DMS114 treated with DMSO at 0.1 percent for 48 hours (cell line): ENCODE data around the gene PFDN5.

Experiments used
- DNase-seq: peaks from one replicate; lab custom pipeline; 2025; ENCODE audit not compliant: unreplicated experiment; lab: John Stamatoyannopoulos, UW

PFDN5 gene

DNA sequence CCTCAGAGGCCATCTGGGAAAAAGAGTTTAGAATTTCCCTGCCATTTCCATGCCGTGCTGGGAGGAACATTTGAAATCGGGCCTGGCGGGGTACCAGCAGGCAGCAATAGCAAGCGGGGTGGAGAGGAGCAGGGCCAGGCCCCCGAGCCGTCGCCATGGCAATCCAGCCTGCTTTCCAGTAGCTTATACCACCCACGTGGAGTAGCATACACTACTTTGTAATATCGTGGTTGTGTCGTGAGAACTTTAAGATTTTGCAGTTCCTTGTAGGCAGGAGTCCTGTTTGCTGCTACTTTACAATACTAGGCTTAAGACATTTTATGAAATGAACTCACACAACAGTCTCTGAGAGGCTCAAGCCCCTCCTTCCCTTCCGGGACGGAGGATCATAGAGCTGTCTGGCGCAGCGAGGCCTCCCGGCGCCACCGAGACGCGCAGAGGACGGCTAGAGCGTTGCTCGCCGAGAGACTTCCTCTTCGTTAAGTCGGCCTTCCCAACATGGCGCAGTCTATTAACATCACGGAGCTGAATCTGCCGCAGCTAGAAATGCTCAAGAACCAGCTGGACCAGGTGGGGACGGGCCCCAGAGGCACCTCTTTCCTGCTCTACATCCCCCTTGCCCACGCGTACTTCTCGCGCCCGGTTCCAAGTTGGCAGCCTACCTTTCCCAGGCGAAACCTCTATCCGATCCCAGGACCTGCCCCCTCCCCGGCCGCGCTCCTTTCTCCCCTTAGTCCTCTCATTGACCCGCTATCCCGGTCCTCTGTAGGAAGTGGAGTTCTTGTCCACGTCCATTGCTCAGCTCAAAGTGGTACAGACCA is at the start of gene PFDN5:
Gene PFDN5, plus strand, starts transcription at position 473 of the 821 bp plus-strand sequence. Its CDS starts 26 bp downstream, at position 499.
- DNase-seq, result peak; percentile 79

DNA sequence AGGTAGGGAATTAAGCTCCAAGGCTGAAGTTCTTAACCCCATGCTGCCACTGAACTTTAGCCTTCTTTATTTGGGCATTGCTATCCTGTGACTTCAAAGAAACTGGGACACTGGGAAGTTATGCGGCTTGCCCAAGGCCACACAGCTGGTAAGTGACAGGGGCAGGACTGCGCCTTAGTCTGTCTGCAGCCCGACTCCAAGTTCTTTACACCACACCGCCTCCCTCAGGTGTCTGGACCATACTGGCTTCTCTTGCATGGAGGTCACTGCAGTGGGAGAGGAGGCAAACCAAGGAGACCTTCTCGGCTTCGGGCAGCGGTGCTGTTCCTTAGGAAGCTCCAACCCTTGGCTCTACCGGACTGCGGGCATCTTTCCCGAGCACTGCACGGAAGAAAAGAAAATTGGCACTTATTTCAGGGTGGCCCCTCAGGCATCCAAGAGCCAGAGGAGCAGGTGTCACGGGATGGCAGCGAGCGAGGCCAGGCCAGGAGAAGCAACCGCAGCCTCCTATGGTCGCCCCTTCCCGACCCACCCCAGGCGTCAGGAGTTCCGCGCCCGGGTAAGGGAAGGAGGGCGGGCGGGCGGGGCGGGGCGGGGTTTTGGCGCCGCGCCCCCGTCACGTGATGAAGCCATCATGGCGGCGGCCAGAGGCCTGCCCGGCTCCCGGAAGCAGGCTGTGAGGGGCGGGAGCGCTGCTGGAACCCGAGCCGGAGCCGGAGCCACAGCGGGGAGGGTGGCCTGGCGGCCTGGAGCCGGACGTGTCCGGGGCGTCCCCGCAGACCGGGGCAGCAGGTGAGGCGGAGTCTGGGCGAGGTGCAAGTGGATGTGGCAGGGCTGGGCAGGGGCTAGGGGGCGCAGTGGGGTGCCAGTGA is 43.6 kb upstream of the PFDN5 start:
- peak; percentile 65 for DNase-seq

DNA sequence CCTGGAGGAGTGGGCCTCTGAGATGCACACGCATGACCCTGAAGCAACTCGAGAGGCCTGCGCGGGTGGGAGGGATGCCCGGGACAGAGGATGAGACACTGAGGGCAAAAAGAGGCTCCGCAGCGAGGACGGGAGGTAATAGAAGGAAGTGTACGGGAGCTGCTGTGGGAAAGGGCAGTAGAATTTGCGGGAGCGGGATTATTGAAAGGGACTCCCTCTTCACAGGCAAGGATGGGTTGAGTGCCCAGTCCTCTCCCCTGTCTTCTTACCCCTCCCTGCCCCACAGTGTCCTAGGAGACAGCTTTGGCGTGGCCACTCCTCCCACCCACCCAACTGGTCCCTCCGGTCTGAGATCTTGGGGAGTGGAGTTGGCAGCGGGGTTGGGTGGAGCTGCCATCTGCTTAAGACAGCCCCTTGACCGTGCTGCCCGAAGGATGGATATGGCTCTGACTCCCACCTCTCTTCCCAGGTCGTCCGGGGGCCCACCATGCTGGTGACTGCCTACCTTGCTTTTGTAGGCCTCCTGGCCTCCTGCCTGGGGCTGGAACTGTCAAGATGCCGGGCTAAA is 42.9 kb upstream of the PFDN5 start:
- no peak for DNase-seq

DNA sequence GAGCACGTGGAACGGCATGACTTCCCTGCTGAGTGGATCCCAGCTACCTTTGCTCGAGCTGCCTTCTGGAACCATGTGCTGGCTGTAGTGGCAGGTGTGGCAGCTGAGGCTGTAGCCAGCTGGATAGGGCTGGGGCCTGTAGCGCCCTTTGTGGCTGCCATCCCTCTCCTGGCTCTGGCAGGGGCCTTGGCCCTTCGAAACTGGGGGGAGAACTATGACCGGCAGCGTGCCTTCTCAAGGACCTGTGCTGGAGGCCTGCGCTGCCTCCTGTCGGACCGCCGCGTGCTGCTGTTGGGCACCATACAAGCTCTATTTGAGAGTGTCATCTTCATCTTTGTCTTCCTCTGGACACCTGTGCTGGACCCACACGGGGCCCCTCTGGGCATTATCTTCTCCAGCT is 42.0 kb upstream of the PFDN5 start:
- DNase-seq, result no peak

DNA sequence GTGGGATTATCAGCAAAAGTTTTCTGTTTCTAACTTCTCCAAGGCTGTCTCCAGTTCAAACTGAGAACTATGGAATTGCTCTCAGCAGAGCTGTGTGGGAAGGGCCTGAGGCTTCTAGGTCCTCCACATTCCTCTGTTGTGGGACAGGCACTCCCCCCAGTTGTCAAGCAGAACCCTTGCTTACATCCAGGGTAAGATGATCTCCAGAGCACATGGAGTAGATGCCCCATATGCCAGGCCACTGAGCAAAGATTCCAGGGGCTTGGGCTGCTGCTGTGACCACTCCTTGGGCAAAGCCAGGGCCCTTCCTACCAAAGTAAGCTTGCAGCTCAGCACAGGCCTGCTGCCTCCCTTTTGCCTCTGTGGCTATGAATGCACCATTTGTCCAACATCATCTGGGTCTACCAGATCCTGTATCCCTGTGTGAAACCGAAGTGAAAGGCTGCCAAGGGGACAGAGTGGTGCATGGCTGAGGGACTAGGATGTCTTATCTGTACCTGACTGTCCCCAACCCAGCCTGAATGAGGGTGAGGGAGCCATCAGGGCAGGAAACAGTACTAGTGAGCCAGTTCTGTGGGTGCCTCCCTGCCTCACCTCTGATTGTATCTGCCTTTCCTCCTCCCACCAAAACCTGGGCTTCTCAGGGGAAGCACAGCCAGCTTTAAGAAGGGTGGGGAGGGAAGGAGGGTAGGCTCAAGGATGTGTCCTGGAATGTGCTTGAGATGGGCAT is 40.4 kb upstream of the PFDN5 start:
- DNase-seq, result no peak

DNA sequence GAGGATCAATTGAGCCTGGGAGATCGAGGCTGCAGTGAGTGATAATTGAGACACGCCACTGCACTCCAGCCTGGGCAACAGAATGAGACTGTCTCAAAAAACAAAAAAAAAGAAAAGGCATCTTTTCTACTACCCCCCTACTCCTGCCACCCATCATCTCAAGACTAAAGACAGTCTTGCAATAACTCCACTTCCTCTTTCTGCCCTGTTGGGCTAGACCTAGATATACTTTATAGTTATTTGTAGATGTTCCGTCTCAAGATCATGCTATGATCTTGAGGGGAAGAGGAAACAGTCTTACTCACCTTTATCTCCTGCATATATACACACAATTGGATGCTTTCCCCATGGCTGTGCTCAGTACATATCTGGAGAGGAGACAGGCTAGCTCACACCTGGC is 39.3 kb upstream of the PFDN5 start:
- DNase-seq, result no peak

DNA sequence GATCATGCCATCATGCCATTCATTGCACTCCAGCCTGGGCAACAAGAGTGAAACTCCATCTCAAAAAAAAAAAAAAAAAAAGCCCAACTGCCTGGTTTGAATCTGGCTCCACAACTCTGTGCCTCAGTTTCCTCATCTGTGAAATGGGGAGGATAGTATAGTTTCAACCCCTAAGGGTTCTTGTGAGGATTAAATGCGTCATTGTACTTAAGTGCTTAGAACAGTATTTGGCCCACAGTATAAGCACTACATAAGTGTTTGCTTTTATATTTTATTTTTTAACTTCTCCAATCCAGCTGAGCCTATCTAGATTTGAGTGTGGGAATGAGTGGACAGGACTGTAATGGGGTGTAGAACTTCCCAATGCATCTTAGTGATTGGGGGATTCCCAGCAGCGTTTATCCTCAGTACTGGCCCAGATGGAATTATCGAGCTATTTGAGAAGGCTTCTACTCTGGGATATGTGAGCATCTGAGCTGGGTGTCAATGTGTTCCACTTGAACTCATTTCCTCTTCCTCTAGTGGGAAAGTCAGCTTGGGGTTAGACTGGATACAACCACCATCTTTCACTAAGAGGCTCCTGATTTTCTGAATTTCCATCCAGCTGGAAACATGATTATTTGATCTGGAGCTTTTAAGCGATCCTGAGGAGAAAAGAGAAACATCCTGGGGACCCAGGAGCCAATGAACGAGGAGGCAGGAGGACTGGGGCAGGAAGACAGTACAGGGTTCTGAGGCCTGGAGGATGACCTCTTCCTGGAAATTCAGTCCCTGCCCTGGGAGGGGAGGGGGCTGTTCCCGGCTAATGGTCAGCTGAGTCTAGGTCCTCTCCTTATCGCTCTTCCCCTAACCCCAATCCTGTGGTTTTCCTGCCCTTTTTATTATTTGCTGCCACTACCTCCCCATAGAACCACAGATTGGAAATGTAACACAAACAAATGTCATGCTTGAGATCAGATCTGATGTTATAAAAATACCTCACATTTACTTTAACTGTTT is 36.5 kb upstream of the PFDN5 start:
- DNase-seq, result no peak

DNA sequence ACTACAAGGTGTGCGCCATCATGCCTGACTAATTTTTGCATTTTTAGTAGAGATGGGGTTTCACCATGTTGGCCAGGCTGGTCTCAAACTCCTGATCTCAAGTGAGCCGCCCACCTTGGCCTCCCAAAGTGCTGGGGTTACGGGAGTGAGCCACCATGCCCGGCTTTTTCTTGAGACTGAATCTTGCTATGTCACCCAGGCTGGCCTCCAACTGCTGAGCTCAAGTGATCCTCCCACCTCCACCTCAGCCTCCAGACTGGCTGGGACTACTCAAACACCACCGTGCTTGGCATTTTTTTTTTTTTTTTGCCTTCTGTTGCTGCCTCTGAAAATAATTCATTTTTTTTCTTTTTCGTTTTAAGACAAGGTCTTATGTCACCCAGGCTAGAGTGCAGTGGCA is 35.5 kb upstream of the PFDN5 start:
- DNase-seq, result no peak

DNA sequence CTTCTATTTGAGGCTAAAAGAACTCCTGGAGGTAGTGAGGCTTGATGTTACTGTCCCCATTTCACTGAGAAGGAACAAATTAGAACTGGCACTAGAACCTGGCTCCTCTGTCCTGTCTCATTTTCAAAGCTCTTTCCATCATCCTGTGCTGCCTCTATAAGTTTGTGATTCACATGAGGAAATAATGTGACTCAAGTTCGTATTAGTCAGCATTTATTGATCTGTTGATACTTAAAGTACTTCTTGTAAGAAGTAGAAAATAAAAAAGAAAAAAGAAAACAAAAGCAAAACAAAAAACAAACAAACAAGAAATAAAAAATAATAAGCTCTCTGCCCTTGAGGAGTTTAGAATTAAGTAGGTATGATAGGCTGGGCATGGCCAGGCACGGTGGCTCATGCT is 29.6 kb upstream of the PFDN5 start:
- DNase-seq, result no peak

DNA sequence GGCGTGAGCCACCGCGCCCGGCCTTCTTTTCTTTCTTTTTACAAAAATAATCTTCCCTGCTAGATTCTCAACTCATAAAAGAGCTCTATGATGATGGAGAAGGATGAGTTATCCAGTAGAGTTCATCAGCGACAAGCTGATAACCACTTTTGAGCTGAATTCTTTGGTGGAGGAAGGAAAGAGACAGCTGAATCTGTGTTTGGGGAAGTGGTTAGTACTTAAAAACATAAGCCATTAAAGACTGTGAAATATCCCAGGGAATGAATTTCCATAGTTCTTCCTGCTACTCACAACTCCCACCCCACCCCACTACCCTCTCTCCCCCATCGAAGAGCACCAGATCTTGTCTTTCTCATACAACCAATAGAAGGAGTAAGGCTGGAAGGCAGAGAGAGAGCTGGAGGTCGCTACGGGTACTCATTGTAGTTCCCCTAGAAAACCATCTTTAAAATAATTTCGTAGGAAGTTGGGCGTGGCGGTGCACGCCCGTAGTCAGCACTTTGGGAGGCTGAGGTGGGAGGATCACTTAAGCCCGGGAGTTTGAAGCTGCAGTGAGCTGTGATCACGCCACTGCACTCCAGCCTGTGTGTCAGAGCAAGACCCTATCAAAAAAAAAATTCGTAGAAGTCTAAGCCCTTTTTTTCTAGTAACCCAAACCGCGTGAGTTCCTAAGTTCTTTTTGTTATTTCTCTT is 27.9 kb upstream of the PFDN5 start:
- no peak for DNase-seq

DNA sequence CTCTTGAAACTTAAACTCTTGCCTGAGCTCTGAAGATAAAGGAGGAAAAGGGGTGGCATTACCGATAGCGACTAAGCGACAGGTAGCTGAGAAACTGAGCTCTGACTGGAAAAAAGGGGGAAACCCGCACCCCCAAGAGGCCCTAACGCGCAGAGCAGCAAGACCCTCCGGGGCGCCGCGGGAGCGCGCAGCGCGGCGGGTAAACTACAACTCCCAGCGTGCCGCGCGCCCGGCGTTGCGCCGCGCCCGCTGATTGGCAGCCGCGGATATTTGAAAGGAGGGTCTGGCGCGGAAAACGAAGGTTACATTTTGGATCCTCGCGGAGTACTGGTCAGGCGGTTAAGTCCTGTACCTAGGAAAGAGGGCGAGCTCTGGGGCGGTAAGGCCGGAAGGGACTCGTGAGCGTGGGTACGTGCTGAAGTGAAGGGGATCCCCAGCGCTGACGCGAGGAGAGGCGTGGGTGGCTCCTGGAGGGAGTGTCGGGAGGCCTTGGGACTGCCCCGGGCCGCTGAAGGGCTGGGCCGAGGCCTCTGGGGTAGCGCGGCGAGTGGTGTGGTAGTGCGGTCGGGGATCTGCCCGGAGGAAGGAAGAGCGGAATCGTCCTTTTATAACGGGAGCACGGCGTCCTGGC is 27.2 kb upstream of the PFDN5 start, which contains the start of gene ESPL1:
Gene ESPL1, plus strand, starts transcription at position 301 of the 631 bp plus-strand sequence. CDS start 468 bp downstream, outside the sequence.
- peak; percentile 84 for DNase-seq

DNA sequence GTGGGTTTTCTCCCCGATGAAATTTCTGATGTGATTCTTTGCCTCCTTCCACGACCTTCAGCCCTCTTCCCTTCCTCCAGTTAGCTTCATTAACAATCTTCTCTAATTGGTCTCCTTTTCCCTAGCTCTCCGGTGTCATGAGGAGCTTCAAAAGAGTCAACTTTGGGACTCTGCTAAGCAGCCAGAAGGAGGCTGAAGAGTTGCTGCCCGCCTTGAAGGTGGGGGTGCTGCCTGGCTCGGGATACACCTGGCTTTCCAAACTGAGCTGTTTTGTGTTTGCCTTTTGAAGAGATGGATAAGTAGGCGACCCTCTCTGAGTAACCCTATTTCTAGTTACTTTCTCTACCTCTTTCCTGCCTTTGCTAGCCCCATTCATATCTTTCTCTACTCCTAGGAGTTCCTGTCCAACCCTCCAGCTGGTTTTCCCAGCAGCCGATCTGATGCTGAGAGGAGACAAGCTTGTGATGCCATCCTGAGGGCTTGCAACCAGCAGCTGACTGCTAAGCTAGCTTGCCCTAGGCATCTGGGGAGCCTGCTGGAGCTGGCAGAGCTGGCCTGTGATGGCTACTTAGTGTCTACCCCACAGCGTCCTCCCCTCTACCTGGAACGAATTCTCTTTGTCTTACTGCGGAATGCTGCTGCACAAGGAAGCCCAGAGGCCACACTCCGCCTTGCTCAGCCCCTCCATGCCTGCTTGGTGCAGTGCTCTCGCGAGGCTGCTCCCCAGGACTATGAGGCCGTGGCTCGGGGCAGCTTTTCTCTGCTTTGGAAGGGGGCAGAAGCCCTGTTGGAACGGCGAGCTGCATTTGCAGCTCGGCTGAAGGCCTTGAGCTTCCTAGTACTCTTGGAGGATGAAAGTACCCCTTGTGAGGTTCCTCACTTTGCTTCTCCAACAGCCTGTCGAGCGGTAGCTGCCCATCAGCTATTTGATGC is 26.4 kb upstream of the PFDN5 start:
- no peak for DNase-seq

DNA sequence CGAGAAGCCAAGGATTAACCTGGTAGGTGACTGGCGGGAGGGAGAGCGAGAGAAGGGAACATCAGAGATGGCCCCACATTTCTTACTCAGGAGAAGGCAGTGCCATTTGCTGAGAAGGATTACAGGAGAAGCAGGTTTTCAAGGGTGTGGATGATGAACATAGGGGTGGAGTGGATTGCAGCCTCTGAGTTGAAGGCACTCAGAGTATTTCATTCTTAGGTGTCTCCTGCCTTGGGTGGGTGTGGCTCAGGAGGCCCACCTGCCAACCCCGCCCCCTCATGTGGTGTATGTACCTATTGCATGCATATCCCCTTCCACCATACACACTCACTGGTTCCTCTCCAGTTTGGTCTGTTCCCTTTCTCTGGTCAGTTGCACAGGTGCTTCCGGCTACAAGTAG is 20.9 kb upstream of the PFDN5 start:
- no peak for DNase-seq

DNA sequence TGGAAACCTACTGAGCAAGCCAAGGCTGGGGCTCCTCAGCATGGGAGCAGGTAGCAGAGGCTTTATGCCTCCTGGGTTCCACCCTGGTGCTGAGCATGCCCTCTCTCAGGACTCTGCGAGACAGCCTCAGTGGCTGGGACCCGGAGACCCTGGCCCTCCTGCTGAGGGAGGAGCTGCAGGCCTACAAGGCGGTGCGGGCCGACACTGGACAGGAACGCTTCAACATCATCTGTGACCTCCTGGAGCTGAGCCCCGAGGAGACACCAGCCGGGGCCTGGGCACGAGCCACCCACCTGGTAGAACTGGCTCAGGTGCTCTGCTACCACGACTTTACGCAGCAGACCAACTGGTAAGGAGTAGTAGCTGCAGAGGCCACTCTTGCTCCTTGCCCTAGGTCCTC is 18.8 kb upstream of the PFDN5 start:
- no peak for DNase-seq

DNA sequence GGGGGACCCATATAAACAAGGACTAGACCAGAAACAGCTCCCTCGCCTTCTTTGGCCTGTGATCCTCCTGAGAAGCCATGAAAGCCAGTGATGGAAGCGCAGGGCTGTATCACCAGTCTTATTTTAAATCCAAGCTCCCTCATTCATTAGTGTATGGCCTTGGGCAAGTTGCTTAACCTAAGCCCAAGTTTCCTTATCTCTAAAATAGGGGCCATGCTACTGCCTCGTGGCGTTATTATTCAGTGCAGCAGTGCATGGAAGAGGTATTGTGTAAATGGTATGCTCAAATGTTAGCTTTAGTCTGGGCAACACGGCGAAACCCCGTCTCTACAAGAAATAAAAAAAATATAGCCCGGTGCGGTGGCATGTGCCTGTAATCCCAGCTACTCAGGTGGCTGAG is 17.4 kb upstream of the PFDN5 start:
- DNase-seq, result no peak

DNA sequence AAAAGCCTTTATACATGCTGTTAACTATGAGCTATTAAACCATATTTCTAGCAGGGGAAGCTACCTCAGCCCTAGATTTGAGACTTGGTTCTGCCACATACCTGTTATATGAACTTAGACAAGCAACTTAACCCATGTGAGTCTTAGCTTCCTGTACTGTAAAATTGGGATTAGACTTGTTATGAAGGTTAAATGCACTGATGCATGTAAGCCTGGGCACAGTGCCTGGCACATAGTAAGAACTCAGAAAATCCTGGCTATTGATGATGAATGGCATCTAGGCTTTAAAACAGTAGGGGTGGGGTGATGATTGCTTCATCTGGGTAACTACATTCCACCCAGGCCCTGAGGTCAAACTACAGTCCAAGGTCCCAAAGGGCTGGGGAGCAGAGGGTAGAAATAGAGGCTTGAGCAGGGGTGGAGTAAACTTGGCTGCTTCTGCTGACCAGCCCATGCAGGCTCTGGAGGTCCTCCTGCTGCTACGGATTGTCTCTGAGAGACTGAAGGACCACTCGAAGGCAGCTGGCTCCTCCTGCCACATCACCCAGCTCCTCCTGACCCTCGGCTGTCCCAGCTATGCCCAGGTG is 16.0 kb upstream of the PFDN5 start:
- DNase-seq, result no peak

DNA sequence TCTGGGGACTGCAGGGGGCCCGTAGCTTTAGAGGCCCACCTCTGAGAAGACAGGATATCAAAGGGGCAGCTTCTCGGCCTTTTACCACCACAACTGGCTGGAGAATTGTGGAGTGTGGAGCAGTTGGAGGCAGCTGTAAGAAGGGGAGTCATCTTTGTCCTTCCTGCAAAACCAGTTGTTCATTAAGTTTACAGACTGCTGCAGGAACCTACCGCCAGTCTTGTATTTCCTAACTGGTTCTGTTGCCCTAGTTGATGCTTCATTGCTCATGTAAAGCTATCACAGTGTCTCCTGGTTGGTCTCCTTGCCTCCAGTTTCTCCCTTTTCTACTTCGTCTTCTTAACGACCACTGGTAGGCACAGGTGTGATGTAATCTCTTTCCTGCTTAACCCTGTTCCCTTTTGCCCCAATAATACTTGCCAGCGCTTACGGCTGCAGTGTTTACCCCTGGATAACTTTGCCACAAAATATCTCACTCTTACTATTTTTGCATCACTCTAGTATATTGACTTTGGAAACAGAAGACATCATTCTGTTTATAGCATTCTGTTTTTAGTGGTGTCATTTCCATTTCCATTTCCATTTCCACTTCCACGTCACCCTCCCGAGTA is 15.3 kb upstream of the PFDN5 start:
- no peak for DNase-seq
